Measurements from ENCODE around the gene CST4. TPM values are rescaled to one million over a fixed set of nuclear protein-coding genes. Genes with fewer than 3 reads are reported as not detected.
"Not testable (repeated sequence)": the region's sequence is repeated elsewhere in the genome, so short reads cannot be mapped to it uniquely, and the experiment has no call there.

The CST4 gene
- total RNA-seq, 1 experiment from 2014 or later: 0.42 TPM

DNA sequence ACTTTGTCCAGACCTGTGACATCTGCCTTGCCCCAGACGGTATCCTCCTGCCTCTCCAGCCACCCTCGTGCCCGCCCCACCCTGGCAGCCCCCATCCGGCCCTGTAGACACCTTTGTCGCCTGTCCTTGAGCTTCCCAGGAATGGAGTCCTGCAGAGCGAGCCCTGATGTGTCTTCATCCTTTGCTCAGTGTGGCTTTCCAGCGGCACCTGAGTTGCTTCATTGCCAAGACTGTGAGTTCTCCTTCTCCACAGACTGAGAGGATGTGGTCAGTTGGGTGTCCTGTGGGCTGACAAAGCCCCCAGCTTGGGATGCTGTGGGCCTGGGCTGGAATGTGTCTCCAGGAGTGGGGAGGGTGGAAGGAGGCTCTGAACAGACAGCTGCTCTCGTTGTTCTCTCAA is 1.7 kb upstream of the CST4 start:
- no peak for DNase-seq (ENCODE audit: extremely low read depth, low read depth)

DNA sequence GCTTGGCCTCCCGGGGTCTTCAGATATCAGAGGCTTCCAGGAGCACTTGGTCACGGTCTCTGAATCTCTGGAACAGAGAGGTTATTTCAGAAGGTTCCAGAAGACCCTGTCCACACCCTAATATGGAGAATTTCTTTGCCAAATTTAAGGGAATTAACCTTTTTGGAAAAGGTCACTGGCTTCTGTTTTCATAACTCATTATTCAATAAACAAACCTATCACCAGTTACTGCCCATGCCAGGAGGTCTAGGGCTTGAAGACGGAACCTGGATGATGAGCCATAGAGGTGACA is 507 bp upstream of the CST4 start:
- DNase-seq (ENCODE audit: extremely low read depth, low read depth): no peak

DNA sequence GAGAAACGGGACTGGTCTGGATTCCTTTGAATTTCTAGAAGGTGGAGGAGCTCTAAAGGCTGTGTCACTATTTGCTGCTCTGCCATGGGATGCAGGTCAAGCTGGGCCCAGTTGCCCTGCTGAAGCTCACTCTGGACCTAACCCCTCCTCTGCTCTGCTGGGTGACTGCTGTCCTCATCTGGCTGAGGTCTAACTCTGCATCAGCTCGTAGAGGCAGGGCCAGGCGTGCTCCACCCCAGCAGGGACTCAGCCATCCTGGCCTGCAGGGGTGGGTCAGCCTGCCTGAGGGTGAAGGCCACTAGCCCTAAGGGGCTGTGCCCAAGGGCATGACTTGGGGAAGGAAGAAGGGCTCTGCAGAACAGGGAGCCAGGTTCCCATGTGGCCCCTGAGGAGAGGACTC is 852 bp downstream of the CST4 start:
- DNase-seq (ENCODE audit: extremely low read depth, low read depth): no peak

DNA sequence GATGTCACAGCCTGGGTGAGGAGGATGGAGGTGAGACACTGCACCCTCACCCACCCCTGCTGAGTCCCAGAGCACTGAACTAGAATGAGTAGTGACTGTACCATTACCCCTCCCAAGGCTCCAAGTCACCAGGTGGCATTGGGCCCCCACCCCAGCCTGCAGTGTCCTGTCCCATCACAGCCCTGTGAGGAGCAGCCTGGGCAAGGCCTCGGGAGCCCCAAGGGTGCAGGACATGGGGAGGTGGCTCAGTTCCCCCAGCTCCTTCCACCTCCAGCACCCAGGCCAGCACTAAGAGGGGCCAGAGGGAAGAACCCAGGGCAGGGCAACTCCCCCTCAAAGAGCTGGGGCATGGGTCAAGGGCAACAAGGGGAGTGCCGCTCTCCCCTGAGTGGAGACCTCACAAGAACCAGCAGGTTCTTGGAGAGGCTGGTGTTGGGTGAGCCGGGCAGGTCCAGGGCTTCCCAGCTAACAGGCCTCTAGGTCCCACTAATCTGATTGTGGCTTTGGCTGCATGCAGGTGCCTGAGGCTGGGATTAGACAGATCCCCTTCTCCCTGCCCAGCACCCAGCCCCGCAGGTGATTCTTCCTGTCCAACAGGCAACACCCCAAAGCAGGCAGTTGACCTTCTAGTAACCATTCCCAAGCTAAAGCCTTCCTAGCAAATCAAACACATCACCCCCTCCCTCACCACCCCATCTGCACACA is 2.6 kb downstream of the CST4 start:
- DNase-seq (ENCODE audit: extremely low read depth, low read depth): no peak

DNA sequence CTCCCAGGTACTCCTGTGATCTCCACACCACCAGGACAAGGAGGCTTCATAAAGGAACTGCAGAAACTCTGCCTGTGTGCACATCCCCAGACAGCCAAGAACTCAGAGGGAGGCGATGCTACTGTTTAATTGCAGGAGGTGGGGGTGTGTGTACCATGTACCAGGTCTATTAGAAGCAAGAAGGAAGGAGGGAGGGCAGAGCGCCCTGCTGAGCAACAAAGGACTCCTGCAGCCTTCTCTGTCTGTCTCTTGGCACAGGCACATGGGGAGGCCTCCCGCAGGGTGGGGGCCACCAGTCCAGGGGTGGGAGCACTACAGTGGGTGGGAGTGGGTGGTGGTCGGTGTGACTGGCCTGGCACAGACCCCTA is 3.3 kb downstream of the CST4 start:
- DNase-seq (ENCODE audit: extremely low read depth, low read depth): not testable (repeated sequence)

DNA sequence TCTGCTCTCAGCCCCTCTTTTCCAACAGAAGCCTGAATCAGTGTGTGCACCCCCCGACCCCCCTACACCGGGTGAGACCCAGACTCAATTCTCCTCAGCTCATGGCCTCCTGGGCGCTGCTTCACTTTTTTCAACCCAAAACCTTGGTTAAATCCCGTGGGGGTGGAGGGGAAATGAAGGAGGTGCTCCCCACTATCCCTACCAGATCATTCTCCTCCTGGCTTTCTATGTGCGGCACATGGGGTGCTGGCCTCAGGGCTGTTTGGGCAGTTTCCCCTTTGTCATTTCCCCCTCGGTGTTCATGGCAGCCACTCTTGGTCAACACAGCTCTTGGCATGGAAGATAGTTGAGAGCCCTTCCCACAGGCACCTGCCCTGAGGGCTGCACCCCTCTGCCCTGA is 4.6 kb downstream of the CST4 start:
- no peak for DNase-seq (ENCODE audit: extremely low read depth, low read depth)

DNA sequence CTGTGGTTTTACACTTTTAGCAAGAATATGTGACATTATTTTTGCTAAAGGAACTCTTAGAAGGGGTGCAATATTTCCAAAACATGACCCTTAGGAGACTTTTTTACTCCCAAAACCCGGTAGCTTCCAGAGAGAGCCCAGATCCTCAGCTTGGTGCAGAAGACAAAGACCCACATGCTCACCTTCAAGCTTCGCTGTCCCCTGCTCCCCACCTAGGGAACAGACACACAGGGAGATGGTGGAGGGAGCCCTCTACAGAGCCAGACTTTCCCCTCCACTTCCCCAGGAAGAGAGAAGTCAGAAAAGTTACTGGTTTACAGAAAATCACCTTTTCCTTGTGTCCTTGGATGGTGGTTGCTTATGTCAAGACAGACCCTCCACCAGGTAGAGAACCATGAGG is 5.0 kb downstream of the CST4 start:
- DNase-seq (ENCODE audit: extremely low read depth, low read depth): no peak

DNA sequence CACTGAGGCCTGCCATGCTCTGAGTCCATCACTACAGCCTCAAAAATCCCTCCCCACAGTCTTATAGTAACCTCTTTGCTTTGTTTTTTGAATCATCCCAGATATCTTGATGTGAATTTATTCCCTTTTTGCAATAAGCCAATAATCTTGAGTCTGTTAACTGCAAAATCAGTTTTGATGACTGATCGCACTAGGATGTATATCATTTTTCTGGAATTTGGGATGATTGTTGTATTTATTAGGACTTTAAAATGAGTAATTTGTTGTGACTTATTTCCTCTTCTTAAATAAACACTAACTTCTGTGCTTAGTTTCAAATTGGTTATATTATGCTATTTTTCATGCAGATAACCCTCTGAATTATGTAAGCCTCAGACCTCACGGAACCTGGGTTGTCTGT is 5.6 kb downstream of the CST4 start:
- no peak for DNase-seq (ENCODE audit: extremely low read depth, low read depth)

DNA sequence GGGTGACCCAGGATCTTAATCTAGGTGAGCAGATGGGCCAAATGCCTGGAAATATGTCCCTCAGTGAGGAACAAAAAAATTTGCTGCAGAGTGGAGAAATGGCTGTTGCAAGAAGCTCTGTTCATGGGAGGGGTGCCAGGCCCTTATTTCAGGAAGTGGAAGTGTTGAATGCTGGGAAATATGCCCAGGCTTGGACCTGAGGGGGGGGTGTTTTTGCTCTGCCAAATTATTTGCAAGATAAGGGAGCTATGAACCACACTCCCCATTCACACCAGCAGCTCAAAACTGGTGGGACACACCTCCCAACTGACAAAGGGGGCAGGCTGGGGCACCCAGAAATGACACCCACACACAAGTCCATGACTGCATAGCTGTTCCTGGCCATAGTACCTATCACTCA is 8.7 kb downstream of the CST4 start:
- DNase-seq (ENCODE audit: extremely low read depth, low read depth): no peak

DNA sequence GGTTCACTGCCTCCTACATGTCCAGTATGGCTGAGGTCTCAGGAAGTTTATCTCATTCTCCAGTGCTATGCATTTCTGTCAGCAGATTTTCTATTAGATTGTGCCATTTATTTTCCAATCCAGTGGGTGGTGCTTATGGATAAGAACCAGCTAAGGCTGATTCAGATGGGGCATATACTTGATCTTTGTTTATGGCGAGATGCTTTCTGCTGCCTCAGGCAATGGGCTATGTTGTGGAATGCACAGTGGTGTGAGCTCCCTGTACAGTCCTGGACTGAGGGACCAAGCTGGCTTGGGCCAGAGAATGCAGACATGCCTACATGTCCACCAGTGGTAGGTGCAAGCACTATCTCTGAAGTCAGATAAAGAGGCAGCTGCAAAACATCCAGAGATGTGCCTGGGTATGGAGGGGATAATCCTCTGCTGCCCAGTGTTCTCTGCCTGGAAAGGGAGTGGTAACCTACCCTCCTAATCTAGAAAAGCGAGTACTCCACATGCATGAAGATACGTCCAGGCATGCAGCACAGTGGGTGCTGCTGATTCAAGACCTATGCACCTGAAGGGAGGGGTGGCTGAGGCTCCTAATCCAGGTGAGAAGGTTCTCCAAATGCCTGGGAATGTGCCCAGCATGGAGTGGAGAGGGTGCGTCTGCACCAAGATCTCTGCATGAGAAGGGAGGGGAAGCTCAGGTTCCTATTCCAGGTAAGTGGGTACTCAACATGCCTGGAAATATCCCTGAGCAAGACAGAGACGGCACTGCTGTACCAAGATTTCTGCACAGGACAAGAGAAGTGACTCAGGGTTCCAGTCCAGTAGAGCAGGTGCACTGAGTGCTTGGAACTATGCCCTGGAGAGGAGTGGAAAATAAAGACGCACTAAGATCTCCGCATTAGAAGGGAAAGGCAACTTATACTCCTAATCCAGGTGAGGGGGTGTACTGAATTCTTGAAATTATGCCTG is 9.4 kb downstream of the CST4 start:
- DNase-seq (ENCODE audit: extremely low read depth, low read depth): no peak

DNA sequence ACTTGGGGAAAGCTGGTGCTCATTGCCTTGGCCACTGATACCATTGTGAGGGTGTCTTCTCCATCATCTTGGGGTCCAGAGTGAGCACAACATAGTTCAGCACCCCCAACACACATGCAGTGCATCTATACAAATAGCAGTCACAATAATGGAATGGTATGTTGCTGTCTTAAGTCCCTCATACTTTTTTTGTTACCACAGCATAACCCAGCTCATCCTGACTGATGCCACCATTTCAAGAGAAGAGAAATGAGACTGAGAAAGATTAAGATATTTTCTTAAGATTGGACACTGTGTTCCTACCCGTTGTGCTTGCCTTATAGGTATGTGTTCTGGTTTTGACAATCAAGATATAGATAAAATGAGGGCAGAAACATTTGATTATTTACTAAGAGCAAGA is 15.6 kb downstream of the CST4 start:
- DNase-seq (ENCODE audit: extremely low read depth, low read depth): no peak

DNA sequence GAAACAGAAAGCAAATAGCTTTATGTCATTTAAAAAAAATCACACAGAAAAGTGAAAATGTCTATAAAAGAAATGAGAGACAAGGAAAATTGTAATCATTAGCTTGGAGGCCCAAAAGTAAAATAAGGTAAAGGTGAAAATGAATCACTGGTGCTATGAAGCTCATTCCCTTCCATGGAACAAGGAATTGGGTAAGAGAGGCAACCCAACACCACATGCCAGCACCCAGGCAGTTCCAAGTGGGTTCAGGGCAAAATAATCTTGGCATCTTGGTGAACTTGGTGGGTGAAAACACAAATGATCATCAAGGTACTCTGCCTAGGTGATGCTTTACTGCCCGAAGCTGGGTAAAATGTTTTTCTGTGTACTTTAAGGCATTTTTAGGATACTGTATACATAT is 16.7 kb downstream of the CST4 start:
- no peak for DNase-seq (ENCODE audit: extremely low read depth, low read depth)

DNA sequence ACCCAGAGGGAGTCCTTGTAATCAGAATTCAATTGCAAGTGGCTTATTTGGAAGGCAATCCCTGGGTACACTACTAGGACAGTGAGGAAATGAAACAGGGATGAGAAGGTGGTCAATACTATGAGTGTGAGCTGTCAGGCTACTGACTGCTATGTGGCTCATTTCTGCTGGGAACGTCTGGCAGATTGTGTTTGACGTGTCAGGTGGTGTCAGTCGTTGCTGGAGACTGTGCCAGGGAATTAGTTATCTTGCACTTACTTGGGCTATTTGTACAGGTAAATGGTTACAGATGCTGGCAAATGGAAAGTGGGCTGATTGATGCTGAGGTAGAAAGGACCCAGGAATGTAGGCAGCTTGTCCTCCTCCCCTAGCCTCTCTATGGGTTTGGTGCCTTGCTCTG is 17.4 kb downstream of the CST4 start:
- no peak for DNase-seq (ENCODE audit: extremely low read depth, low read depth)

DNA sequence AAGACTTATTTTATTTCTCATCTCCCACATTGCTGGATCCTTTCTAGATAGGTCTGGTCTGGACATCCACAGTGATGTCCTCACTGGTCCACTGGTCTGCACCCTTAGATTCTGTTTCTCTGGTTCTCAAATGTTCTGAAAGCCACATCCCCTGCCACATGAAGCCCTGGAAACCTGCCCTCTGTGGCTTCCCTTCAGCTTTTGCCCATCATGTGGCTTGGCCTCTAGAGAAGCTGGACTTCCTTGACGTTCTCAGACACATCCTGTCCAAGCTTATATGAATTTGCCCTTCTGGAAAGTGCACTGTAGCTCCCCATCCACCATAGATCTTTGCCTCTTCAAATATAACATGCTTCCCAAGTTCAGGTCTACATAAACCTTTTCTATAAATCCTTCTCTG is 18.5 kb downstream of the CST4 start:
- DNase-seq (ENCODE audit: extremely low read depth, low read depth): no peak

DNA sequence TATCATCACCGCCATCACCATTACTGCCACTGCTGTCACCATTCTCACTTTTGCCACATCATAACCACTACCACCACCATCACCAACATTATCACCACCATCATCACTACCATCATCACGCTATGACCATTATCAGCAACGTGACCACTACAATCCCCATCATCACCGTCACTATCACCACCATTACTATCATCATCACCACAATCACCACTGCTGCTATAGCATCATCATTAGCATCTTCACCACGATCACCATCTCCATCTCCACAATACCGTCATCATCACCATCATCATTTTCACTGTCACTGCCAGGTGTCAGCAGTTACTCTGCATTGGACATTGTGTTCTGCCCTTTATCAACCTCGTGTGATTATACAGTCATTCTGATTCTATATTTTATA is 19.0 kb downstream of the CST4 start:
- DNase-seq (ENCODE audit: extremely low read depth, low read depth): no peak

DNA sequence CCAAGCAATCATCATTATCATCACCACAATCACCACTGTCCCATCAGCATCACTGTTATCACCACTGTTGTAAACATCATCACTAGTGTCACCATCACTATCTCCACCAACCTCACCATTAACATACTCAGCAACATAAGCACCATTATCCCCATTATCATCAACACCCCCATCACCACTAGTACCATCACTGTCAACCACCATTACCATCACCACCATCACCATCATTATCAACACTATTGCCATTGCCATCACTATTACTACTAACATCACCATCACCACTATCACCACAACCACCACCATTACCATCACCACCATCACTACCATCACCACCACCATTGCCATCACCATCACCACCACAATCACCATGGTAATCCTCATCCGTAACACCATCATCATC is 19.5 kb downstream of the CST4 start:
- DNase-seq (ENCODE audit: extremely low read depth, low read depth): no peak

DNA sequence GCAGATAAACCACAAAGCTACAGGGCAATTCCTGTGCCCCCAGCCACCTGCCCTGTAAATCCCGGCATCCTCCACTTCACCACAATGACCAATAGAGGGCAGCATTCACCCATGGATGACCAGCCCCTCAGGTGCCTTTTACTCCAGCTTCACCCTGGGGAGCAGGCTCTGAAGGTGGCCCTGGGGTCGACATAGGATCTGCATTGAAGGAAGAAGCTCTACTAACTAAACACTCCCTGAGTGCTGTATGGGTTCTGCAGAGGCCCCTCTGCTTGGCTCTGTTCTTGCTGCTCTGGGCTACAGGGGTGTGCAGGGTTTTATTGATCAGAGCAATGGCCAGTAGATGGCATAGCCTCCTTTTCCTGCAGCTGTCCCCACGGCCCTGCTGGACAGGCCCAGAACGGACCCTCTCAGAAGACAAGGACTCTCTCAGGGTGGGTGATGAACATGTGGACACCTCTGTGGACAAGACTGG is 20.3 kb downstream of the CST4 start:
- peak; percentile 52 for DNase-seq (ENCODE audit: extremely low read depth, low read depth)

DNA sequence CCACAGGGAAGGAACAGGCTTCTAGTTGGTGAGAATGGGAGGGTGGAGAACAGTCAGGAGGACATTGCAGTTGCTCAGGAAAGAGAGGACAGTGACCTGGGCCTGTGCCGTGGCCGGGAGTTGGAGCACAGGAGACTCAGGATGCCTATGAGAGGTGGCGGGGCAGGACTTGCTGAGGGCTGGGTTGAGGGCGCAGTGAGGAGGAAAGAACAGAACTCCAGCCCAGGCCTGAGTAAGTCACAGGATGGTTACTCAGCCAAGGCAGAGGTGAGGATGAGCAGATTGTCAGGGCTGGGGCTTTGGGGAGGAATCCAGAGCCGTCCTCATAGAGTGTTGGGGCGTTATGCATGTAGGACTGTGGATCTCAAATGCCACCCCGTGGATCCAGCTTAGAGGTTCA is 21.2 kb downstream of the CST4 start:
- no peak for DNase-seq (ENCODE audit: extremely low read depth, low read depth)

DNA sequence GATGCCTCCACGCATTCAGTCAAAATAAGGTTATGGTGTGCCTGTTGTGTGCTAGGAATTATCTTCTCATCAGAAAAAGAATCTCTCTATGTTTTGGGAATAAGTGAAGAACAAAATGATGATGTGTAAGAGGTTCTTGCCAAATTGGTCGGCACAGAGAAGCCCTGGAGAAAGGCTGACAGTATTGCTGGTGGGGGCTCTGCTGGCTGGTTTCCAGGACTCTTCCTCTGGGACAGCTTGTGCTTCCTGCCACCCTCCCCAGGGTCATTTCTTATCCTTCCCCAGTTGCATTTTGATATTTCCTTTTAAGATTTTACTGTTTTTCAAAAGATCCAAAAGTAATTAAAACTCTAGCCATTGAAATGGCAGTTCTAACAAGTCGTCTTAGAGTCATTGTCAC is 22.1 kb downstream of the CST4 start:
- DNase-seq (ENCODE audit: extremely low read depth, low read depth): no peak

DNA sequence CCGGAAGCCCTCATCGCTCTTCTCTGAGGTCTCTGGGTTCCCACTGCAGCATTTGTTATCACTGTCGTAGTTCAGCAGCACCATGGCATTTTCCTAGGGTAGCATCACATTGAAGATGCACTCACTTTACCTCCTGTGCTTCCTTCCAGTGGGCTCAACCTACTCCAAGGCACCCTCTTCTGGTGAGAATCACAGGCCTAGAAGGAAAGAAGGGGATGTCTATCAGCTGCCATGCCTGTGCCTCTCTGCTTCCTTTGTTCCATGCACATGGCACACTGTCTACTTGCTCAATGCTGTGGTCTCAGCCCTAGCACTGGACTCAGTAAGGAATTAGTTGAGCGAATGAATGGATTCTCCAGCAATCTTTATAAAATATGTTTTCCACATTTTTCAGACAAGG is 22.6 kb downstream of the CST4 start:
- no peak for DNase-seq (ENCODE audit: extremely low read depth, low read depth)

DNA sequence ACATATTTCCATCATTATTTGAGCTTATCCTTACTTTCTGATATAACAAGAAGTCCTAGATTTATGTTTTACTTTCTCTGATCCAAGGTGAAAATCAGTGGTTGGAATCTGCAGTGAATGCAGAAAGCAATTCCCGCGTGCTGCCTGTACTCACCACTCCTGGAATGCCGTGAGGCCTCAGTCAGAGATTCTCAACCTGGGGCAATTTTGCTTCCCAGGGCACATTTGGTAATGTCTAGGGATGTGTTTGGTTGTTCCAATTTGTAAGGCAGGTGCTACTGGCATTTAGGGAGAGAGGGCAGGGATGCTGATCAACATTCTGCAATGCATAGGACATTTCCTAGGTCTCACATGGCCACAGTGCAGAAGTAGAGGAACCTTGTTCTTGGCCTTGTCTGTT is 23.9 kb downstream of the CST4 start:
- DNase-seq (ENCODE audit: extremely low read depth, low read depth): no peak

DNA sequence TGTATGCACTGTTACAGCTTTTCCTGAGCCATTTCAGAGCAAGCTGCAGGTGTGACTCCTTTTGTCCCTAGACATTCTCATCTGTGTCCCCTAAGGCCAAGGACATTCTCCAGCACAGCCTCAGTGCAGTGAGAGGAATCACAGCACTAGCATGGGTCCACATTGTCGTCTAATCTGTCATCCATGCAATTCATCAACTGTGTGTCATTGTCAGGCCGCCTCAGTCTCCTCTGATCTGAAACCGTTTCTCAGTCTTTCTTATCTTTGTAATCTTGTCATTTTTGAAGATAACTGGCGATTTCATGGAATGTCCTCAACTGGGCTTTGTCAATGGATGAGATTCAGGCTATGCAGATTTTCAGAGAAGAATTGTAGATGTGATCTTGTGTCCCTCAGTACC is 24.8 kb downstream of the CST4 start:
- not testable (repeated sequence) for DNase-seq (ENCODE audit: extremely low read depth, low read depth)
